Stimulated activated naive CD8-positive, alpha-beta T cell treated with anti-CD3 and anti-CD28 coated beads, Interleukin-15, Interleukin-2, amounts not matched to agents 100 U/mL and 50 U/mL, for 24 hours (primary cell): ENCODE data around the gene KMT2E.
A peak's percentile ranks its signal among the peaks of the same experiment; 100 is the strongest.

ENCODE experiments used
- ATAC-seq: fragments of 150-1000 bp; cut with Tn5 transposase; one replicate; pipeline ENCODE4 v1.10.0; 2021
- DNase-seq: peaks from one replicate; pipeline ENCODE4 v3.0.0; 2021

The KMT2E gene

GRCh38 chr7:105079348-105079747 is 65.3 kb downstream of the KMT2E start:
- ATAC-seq (no peak), DNase-seq (no peak)

DNA sequence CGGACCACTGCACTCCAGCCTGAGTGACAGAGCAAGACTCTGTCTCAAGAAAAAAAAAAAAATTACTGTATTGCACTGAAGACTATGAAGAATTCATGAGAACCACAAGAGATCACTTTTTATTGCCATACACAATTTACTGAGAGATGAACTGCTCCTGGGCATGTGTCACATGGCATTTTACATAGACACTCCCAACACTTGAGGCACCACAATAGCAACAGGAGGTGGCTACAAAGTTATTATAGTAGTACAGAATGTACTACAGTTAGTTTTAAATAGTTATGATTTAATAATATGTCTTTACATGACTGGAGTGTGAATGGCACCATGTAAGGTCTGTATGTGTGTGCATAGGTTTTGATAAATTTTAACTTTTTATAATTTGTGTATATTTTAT is 70.6 kb downstream of the KMT2E start:
- ATAC-seq (no peak), DNase-seq (no peak)

GRCh38 chr7:105086850-105087249 is 72.8 kb downstream of the KMT2E start:
- ATAC-seq (no peak), DNase-seq (no peak)

- no peak for DNase-seq
- ATAC-seq, result no peak
Measured at GRCh38 chr7:105087981-105088380, 74.0 kb downstream of the KMT2E start.

GRCh38 chr7:105088456-105088855 is 74.5 kb downstream of the KMT2E start:
- ATAC-seq, result no peak
- DNase-seq, result no peak

DNA sequence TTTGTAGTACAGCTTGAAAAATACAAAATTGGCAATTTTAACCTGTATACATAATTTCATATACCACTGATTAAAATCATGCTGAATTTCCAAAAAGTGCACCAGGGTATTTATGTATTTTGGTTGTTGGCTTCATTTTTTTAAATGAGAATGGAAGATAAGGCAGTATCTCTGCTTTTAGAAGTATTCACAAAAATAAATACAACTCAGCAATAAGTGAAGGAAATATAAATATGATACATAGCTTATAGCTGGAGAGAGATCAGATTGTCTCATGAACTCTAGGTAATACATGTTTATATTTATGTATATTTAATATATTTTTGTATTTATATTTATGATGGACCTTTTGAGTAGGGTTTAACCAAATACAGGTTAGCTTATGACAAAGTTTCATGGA is 81.0 kb downstream of the KMT2E start:
- ATAC-seq, result no peak
- DNase-seq, result no peak

- DNase-seq (no peak), ATAC-seq (no peak)
Measured at GRCh38 chr7:105096306-105096705, 82.3 kb downstream of the KMT2E start.

- DNase-seq (no peak), ATAC-seq (no peak)
Measured at GRCh38 chr7:105097619-105098018, 83.6 kb downstream of the KMT2E start.

DNA sequence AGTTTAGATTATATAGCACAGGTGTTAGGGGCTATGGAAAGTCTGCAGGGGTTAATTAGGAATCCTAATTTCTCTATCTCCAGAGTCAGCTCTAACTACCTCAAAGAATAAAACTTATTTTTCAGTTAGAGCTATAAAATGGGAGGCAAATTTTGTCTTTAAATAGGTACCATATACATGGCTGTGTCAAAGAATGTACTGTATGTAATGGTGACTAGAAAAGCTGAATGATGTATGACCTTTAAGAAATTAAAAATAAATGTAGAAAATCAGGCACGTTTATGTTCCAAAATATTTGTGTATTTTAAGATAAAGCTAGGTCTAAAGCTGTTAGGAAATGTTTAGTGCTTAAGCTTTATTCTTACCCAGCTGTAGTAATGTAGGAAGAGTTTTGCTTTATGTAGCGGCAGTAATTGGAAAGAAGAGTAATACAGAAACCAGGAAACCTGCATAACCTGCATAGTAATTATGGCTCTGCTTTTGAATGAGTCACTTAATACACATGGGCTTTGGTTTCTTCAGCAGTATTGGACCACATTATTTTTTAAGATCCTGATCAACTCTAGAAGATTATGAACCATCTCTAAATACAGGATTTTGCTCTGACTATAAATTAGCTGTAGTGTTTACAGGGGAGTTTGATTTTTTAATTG is 85.0 kb downstream of the KMT2E start:
- peak; percentile 89 for ATAC-seq
- no peak for DNase-seq

DNA sequence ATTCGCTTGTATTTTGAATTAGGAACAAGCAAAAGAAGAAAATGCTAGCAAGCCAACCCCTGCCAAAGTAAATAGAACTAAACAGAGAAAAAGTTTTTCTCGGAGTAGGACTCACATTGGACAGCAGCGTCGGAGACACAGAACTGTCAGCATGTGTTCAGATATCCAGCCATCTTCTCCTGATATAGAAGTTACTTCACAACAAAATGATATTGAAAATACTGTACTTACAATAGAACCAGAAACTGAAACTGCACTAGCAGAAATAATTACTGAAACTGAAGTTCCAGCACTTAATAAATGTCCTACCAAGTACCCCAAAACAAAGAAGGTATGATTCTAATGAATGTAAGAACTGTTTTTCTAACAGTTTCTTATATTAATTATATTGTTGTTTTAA is 87.9 kb downstream of the KMT2E start:
- DNase-seq (no peak), ATAC-seq (no peak)

- DNase-seq (no peak), ATAC-seq (no peak)
Measured at GRCh38 chr7:105102557-105103352, 88.8 kb downstream of the KMT2E start.

DNA sequence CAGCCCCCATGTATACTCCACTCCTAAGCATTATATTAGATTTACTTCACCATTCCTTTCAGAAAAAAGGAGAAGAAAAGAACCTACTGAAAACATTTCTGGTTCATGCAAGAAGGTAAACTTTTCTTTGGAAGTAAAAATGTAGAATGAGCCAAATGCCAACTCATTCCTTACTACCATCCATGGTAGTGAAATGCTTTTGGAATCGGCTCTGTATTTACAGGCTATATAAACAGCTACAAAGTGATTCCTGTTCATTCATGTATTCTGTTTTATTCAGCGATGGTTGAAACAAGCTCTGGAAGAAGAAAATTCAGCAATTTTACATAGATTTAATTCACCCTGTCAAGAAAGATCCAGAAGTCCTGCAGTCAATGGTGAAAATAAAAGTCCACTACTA is 91.6 kb downstream of the KMT2E start:
- no peak for ATAC-seq
- no peak for DNase-seq

- DNase-seq (no peak), ATAC-seq (no peak)
Measured at GRCh38 chr7:105106473-105106872, 92.5 kb downstream of the KMT2E start.

DNA sequence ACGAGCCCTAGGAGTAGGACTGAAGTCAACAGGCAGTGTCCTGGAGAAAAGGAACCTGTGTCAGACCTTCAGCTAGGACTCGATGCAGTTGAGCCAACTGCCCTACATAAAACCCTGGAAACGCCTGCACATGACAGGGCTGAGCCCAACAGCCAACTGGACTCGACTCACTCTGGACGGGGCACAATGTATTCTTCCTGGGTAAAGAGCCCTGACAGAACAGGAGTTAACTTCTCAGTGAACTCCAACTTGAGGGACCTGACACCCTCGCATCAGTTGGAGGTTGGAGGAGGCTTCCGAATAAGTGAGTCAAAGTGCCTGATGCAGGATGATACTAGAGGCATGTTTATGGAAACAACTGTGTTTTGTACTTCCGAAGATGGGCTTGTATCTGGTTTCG is 93.5 kb downstream of the KMT2E start:
- ATAC-seq (no peak), DNase-seq (no peak)

DNA sequence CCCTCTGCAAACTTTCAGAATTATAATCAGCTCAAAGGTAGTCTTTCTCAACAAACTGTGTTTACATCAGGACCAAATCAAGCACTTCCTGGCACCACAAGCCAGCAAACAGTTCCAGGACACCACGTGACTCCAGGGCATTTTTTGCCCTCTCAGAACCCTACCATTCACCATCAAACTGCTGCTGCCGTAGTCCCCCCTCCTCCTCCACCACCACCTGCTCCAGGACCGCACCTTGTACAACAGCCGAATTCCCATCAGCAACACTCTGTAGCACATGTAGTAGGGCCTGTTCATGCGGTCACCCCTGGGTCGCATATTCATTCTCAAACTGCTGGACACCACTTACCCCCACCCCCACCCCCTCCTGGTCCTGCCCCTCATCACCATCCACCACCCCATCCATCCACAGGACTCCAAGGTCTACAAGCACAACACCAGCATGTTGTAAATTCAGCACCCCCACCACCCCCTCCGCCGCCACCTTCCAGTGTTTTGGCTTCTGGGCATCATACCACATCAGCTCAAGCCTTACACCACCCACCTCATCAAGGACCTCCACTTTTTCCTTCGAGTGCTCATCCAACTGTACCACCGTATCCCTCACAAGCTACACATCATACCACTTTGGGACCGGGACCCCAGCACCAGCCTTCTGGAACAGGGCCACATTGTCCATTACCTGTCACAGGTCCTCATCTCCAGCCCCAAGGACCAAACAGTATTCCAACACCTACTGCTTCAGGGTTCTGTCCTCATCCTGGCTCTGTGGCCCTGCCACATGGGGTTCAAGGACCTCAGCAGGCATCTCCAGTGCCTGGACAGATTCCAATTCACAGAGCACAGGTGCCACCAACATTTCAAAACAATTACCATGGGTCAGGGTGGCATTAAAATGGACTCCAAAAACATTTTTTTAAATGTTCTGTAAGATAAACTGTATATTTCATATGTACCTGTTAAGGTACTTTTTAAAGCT is 98.7 kb downstream of the KMT2E start:
- DNase-seq (no peak), ATAC-seq (no peak)

DNA sequence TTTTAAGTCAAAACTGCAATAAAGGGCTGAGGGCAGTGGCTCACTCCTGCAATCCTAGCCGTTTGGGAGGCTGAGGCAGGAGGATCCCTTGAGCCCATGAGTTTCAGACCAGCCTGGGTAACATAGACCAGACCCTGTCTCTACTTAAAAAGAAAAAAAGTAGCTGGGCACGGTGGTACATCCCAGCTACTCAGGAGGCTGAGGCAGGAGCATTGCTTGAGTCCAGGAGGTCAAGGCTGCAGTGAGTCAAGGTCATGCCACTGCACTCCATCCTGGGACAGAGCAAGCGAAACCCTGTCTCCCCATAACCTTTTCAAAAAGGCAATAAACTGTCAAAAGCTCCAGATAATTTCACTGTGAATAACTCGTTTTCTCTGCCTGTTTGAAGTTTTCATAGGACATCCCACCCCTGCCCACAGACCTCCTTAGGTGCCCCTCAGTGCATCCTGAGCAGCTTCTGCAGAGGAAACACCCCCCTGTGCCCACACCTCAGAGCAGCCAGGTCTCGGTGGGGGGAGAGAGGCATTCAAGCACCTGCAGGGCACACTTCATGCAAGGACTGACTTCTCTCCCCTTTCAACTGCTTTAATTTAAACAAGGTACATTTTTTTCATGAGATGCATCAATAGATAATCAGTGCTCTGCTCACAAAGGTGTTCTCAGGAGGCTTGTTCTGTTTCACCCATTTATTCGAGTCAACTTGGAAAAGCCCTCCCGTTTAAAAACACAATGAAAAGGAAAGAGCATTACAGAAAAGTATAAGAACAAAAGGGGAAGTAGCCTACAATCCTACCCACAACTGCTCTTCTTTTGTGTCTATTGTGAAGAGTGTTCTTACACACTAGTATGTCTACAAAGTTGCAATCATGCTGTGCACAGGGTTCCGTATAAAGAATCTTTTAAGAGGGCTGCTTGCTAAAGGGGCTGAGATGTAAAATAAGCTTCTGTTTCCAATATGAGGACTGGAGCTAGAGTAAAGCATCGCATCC is 104.9 kb downstream of the KMT2E start:
- DNase-seq (no peak), ATAC-seq (peak; percentile 40)

DNA sequence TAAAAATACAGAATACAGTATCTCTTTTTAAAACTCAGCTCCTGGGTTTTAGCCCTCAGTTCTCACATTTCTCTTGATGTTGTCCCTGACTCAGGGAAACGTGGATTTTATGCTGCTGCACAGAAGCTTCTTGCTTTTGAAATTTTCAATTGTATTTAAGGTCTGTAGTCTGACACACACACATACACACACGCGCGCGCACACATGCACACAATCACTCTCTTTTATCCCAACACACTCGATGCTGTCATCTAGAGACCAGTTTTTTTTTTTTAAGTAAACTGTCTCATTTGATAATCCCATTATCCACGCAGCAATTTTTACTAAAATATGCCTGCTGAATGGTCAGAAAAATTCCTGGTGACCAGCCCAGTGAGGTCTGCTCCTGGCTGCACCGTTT is 108.6 kb downstream of the KMT2E start:
- no peak for ATAC-seq
- no peak for DNase-seq

DNA sequence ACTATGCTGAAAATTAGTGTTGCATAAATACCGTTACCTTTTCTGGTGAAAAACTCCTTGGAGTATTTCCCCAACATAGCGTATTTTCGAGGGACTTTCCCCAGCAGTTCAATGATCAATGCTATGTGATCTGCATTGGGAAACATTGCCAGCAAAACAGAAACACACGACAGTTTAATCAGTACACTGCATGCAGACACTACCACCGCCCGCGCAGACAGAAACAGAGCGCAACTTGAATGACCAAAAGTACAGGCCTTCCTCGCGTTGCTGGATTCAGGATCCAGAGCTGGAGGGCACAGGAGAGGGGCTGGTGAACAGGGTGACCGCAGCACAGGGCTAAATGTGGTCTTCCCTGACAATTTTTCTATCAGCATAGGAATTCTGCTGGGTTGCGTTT is 111.7 kb downstream of the KMT2E start:
- no peak for ATAC-seq
- no peak for DNase-seq

GRCh38 chr7:105126436-105126975 is 112.5 kb downstream of the KMT2E start:
- no peak for ATAC-seq
- DNase-seq, result no peak

- no peak for DNase-seq
Measured at GRCh38 chr7:105127179-105127578, 113.2 kb downstream of the KMT2E start.

DNA sequence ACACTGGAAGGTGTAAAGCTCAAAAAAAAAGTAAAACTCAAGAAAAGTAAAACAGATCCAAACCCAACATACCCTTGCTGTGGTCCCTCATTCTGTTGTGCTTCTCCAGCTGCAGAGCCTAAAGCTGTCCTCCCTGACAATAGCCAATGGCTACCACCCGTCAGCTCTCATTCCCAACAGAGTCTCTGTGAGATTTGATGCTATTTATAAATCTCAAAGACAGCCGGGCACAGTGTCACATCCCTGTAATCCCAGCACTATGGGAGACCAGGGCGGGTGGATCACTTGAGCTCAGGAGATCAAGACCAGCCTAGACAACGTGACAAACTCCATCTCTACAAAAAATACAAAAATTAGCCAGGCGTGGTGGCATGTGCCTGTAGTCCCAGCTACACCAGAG is 116.0 kb downstream of the KMT2E start:
- no peak for ATAC-seq
- DNase-seq, result no peak

More at GRCh38 chr7:105127179-105127578, 113.2 kb downstream of the KMT2E start:
- ATAC-seq, result no peak
